ENCODE data around the gene AADACL2. TPM values are rescaled to one million over a fixed set of nuclear protein-coding genes. Genes with fewer than 3 reads are reported as not detected.

Gene AADACL2
- total RNA-seq, 2 donors from 2014 or later = 0.62 TPM; not detected in 1

DNA sequence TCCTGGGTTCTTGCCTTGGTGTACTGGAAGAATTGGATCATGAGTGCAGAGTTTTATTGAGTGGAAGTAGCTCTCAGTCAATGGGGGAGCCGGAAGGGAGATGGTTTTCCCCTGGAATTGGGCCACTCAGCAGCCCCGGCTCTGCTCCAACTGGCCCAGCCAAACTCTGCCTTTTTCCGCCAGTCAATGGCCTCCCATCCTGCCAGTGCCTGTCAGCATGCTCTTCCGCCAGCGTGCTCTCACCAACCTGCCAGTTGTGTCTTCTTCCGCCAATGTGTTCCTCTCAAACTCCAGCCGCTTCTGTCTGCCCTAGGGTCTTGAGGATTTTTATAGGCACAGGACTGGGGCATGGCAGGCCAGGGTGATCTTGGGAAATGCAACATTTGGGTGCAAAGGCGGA lies 12.4 kb upstream of the AADACL2 start:
- Histone ChIP-seq H3K4me3 (no peak overlapping the region), H3K27me3 (replicated peaks; ENCODE audit: insufficient read depth) (no peaks in the 10 kb centered on the region), H3K27ac (no peak overlapping the region), H3K36me3 (no peaks in the 10 kb centered on the region), H3K9me3 (no peaks in the 10 kb centered on the region), H3K4me1 (replicated peaks) (no peaks in the 10 kb centered on the region)
- DNase-seq (ENCODE audit: low spot score) = no peak
- 92% methylated on average over 8 of the region's 8 CpGs for WGBS
- TF ChIP-seq, protein P1, sequence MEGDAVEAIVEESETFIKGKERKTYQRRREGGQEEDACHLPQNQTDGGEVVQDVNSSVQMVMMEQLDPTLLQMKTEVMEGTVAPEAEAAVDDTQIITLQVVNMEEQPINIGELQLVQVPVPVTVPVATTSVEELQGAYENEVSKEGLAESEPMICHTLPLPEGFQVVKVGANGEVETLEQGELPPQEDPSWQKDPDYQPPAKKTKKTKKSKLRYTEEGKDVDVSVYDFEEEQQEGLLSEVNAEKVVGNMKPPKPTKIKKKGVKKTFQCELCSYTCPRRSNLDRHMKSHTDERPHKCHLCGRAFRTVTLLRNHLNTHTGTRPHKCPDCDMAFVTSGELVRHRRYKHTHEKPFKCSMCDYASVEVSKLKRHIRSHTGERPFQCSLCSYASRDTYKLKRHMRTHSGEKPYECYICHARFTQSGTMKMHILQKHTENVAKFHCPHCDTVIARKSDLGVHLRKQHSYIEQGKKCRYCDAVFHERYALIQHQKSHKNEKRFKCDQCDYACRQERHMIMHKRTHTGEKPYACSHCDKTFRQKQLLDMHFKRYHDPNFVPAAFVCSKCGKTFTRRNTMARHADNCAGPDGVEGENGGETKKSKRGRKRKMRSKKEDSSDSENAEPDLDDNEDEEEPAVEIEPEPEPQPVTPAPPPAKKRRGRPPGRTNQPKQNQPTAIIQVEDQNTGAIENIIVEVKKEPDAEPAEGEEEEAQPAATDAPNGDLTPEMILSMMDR (IDR thresholded peaks at IDR 0.05) = no peak
- TF ChIP-seq POLR2AphosphoS5 (IDR thresholded peaks at IDR 0.05) (no peak), POLR2A (IDR thresholded peaks at IDR 0.05) (no peak)
- intact Hi-C loops (cut with DNase I) = no loop called here

GRCh38 chr3:151722856-151723255 lies 10.9 kb upstream of the AADACL2 start:
- H3K4me1 ChIP-seq (replicated peaks) = no peaks in the 10 kb centered on the region
- no peak for DNase-seq (ENCODE audit: low spot score)
- H3K9me3 ChIP-seq = no peaks in the 10 kb centered on the region
- H3K4me3 ChIP-seq = no peak overlapping the region
- no peak overlapping the region for H3K27ac ChIP-seq
- H3K27me3 ChIP-seq (replicated peaks; ENCODE audit: insufficient read depth) = no peaks in the 10 kb centered on the region
- intact Hi-C loops (cut with DNase I) = no loop called here
- H3K36me3 ChIP-seq = no peaks in the 10 kb centered on the region
- TF ChIP-seq POLR2A (IDR thresholded peaks at IDR 0.05) (no peak), POLR2AphosphoS5 (IDR thresholded peaks at IDR 0.05) (no peak)
- TF ChIP-seq, protein P1 (IDR thresholded peaks at IDR 0.05) = no peak
- WGBS = 80% methylated on average over 2 of the region's 2 CpGs

- H3K4me1 ChIP-seq (replicated peaks) = no peaks in the 10 kb centered on the region
- H3K9me3 ChIP-seq = no peaks in the 10 kb centered on the region
- no peak overlapping the region for H3K4me3 ChIP-seq
- no peak overlapping the region for H3K27ac ChIP-seq
- no peaks in the 10 kb centered on the region for H3K27me3 ChIP-seq (replicated peaks; ENCODE audit: insufficient read depth)
- TF ChIP-seq, protein P1 (IDR thresholded peaks at IDR 0.05) = no peak
- TF ChIP-seq POLR2A (IDR thresholded peaks at IDR 0.05) = no peak
- no peak for TF ChIP-seq POLR2AphosphoS5 (IDR thresholded peaks at IDR 0.05)
- no peaks in the 10 kb centered on the region for H3K36me3 ChIP-seq
- DNase-seq (ENCODE audit: low spot score) = no peak
- 84% methylated on average over 6 of the region's 6 CpGs for WGBS
- intact Hi-C loops (cut with DNase I) = no loop called here
Observed at GRCh38 chr3:151724576-151725562, 8.9 kb upstream of the AADACL2 start.

DNA sequence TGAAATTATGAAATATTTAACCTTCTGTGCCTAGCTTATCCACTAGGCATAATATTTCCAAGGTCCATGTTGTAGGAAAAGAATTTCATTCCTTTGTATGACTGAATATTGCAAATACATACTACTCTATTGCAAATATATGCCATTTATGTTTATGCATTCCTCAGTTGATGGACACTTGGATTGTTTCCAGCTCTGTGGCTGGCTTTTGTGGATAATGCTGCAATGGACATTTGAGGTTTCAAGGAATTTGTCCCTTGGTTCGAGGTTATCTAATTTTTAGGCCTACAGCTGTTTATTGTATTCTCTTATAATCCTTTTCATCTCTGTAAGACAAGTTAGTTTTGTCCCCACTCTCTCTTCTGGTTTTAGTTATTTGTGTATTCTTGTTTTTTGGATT lies 7.7 kb upstream of the AADACL2 start:
- TF ChIP-seq POLR2AphosphoS5 (IDR thresholded peaks at IDR 0.05) = no peak
- no peak for TF ChIP-seq POLR2A (IDR thresholded peaks at IDR 0.05)
- TF ChIP-seq, protein P1 (IDR thresholded peaks at IDR 0.05) = no peak
- WGBS = 38% methylated on average over 1 of the region's 1 CpG

GRCh38 chr3:151732861-151733260 lies 866 bp upstream of the AADACL2 start:
- Histone ChIP-seq H3K9me3 (no peaks in the 10 kb centered on the region), H3K4me1 (replicated peaks) (no peaks in the 10 kb centered on the region), H3K27ac (no peak overlapping the region), H3K4me3 (no peak overlapping the region), H3K36me3 (no peaks in the 10 kb centered on the region), H3K27me3 (replicated peaks; ENCODE audit: insufficient read depth) (no peaks in the 10 kb centered on the region)
- WGBS = 91% methylated on average over 2 of the region's 2 CpGs
- TF ChIP-seq POLR2AphosphoS5 (IDR thresholded peaks at IDR 0.05) (no peak), POLR2A (IDR thresholded peaks at IDR 0.05) (no peak)
- TF ChIP-seq, protein P1 (IDR thresholded peaks at IDR 0.05) = no peak
- intact Hi-C loops (cut with DNase I) = no loop called here
- no peak for DNase-seq (ENCODE audit: low spot score)

More for the DNA sequence above, 7.7 kb upstream of the AADACL2 start:
- DNase-seq (ENCODE audit: low spot score) = no peak
- H3K4me3 ChIP-seq = no peak overlapping the region
- no peak overlapping the region for H3K27ac ChIP-seq
- no peaks in the 10 kb centered on the region for H3K27me3 ChIP-seq (replicated peaks; ENCODE audit: insufficient read depth)
- H3K36me3 ChIP-seq = no peaks in the 10 kb centered on the region
- intact Hi-C loops (cut with DNase I) = no loop called here
- no peaks in the 10 kb centered on the region for H3K9me3 ChIP-seq
- H3K4me1 ChIP-seq (replicated peaks) = no peaks in the 10 kb centered on the region

Measured in prostate gland (tissue), 2 donors.